OCI-LY3 (cell line): Measurements from ENCODE around the gene ZMIZ1.

Experiments
- H2AFZ ChIP-seq: fragments of 200-600, 300-600 bp; shearing (Covaris generic); 2 replicates; pipeline ENCODE4 v1.6.0; 2014; ENCODE audit warnings: antibody characterized with exemption, low read depth, low read length
- H3K27ac ChIP-seq: fragments of 200-600, 300-600 bp; sonication (generic); 2 replicates; pipeline ENCODE4 v1.5.1; 2014; ENCODE audit warnings: mild to moderate bottlenecking, low read length, moderate library complexity, mixed read lengths
- H3K27me3 ChIP-seq: fragments of 200-600, 300-600 bp; sonication (generic); 2 replicates; pipeline ENCODE4 v1.6.1; 2014; ENCODE audit warnings: low read depth, low read length, mixed read lengths
- H3K36me3 ChIP-seq: fragments of 200-600, 300-600 bp; sonication (generic); replicated peaks from 2 replicates; pipeline ENCODE3; 2014; ENCODE audit warnings: low read depth, low read length, mixed read lengths
- H3K4me1 ChIP-seq: fragments of 300-600, 200-600 bp; sonication (generic); 2 replicates; pipeline ENCODE4 v1.6.1; 2014; ENCODE audit warnings: low read length, mixed read lengths
- H3K4me2 ChIP-seq: fragments of 200-600, 300-600 bp; sonication (generic); 2 replicates; pipeline ENCODE4 v1.6.1; 2014; ENCODE audit warnings: low read length, mixed read lengths
- H3K4me3 ChIP-seq: fragments of 300-600, 200-600 bp; sonication (generic); 2 replicates; pipeline ENCODE4 v1.5.1; 2014; ENCODE audit warnings: antibody characterized with exemption, mild to moderate bottlenecking, low read length, moderate library complexity
- H3K79me2 ChIP-seq: fragments of 300-600, 200-600 bp; shearing (Covaris generic); 2 replicates; pipeline ENCODE4 v1.6.1; 2014; ENCODE audit warnings: mild to moderate bottlenecking, low read length, mixed read lengths
- H3K9ac ChIP-seq: fragments of 300-600, 200-600 bp; shearing (Covaris generic); 2 replicates; pipeline ENCODE4 v1.6.0; 2014; ENCODE audit warnings: mild to moderate bottlenecking, low read length, moderate library complexity
- H3K9me3 ChIP-seq: fragments of 200-600, 300-600 bp; shearing (Covaris generic); 2 replicates; pipeline ENCODE4 v1.6.1; 2014; ENCODE audit warnings: low read length, mixed read lengths; ENCODE audit not compliant: insufficient read depth
- H4K20me1 ChIP-seq: fragments of 200-600, 300-600 bp; sonication (generic); 2 replicates; pipeline ENCODE4 v1.6.1; 2016; ENCODE audit warnings: low read length, mixed read lengths; ENCODE audit not compliant: insufficient read depth
- EZH2phosphoT487 ChIP-seq: fragments of 200-600 bp; shearing (Covaris generic); IDR thresholded peaks from 2 replicates; pipeline ENCODE4 v1.6.1; 2018; ENCODE audit warnings: antibody characterized with exemption, mixed run types, low read depth
- TF ChIP-seq, protein P1 (sequence below): fragments of 200-600, 300-600 bp; sonication (generic); IDR thresholded peaks from 2 replicates; pipeline ENCODE4 v1.5.1; 2014; ENCODE audit warnings: antibody characterized with exemption, low read length, low read depth

The ZMIZ1 gene

DNA sequence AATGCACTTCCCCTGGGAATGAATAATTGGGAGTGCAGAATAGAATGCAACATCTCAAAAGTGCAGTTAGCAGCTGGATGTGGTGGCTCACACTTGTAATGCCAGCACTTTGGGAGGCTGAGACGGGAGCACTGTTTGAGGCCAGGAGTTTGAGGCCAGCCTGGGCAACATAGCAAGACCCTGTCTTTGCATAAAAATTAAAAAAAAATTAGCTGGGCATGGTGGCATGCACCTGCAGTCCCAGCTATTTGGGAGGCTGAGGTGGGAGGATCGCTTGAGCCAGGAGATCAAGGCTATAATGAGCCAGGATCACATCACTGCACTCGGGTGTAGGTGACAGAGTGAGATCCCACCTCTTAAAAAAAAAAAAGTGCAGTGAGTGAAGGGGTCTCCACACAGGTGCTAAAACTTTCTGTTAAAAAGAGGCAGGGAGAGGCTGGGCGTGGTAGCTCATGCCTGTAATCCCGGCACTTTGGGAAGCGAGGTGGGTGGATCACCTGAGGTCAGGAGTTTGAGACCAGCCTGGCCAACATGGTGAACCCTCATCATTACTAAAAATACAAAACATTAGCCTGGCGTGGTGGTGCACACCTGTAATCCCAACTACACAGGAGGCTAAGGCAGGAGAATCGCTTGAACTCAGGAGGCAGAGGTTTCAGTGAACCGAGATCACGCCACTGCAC lies 13.5 kb upstream of the ZMIZ1 start:
- H4K20me1 ChIP-seq = no peaks in the 10 kb centered on the region
- no peaks in the 10 kb centered on the region for H3K79me2 ChIP-seq
- H2AFZ ChIP-seq = no peak overlapping the region
- H3K4me1 ChIP-seq = no peaks in the 10 kb centered on the region
- no peaks in the 10 kb centered on the region for H3K36me3 ChIP-seq
- TF ChIP-seq, protein P1, sequence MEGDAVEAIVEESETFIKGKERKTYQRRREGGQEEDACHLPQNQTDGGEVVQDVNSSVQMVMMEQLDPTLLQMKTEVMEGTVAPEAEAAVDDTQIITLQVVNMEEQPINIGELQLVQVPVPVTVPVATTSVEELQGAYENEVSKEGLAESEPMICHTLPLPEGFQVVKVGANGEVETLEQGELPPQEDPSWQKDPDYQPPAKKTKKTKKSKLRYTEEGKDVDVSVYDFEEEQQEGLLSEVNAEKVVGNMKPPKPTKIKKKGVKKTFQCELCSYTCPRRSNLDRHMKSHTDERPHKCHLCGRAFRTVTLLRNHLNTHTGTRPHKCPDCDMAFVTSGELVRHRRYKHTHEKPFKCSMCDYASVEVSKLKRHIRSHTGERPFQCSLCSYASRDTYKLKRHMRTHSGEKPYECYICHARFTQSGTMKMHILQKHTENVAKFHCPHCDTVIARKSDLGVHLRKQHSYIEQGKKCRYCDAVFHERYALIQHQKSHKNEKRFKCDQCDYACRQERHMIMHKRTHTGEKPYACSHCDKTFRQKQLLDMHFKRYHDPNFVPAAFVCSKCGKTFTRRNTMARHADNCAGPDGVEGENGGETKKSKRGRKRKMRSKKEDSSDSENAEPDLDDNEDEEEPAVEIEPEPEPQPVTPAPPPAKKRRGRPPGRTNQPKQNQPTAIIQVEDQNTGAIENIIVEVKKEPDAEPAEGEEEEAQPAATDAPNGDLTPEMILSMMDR = no peak
- no peak for TF ChIP-seq EZH2phosphoT487
- no peak overlapping the region for H3K4me2 ChIP-seq
- H3K4me3 ChIP-seq = no peak overlapping the region
- no peak overlapping the region for H3K9ac ChIP-seq
- peaks cover 11% of the 10 kb centered on the region for H3K27me3 ChIP-seq
- no peak overlapping the region for H3K27ac ChIP-seq
- H3K9me3 ChIP-seq = no peaks in the 10 kb centered on the region

DNA sequence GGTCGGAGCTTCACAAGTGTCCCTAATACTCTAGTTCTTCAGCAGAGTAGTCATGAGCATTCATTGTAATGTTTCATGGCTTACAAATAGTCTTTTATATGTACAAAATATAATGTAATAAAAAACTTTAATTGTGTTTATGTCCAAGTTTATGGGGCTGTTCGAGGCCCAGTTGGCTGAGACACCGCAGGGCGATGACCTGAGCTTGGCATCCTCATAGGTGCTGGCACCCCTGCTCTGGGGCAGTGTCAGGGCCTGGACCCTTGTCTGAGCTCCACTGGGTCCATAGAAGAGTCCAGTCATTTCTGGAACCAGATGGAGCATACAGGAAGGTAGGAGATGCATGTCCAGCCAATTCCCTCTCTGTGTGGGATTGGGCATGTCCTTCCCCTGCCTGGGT lies 12.9 kb upstream of the ZMIZ1 start:
- TF ChIP-seq, protein P1 = no peak
- TF ChIP-seq EZH2phosphoT487 = no peak
- no peak overlapping the region for H3K4me2 ChIP-seq
- no peak overlapping the region for H3K27ac ChIP-seq
- no peaks in the 10 kb centered on the region for H3K36me3 ChIP-seq
- no peak overlapping the region for H3K9ac ChIP-seq
- no peaks in the 10 kb centered on the region for H4K20me1 ChIP-seq
- no peak overlapping the region for H2AFZ ChIP-seq
- no peaks in the 10 kb centered on the region for H3K79me2 ChIP-seq
- no peak overlapping the region for H3K4me3 ChIP-seq
- no peaks in the 10 kb centered on the region for H3K9me3 ChIP-seq
- no peaks in the 10 kb centered on the region for H3K4me1 ChIP-seq
- H3K27me3 ChIP-seq = peaks cover 17% of the 10 kb centered on the region

DNA sequence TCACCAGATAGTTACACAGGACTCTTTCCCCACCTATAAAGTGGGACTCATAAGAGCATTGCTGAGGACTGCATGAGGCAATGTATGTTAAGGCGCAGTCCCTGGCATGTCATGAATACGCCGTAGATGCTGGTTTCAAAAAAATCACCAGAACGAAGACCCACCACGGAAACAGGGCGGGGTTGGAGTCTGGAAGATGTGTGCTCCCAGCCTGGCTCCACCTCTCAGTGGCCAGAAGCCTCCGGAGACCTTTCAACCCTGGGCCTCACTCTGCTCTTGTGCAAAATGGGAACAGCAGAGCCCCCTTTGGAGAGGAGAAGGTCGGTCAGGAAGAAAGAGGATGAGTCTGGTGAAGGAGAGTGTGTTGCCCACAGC lies 12.4 kb upstream of the ZMIZ1 start:
- Histone ChIP-seq H3K36me3 (no peaks in the 10 kb centered on the region), H3K9ac (no peak overlapping the region), H3K27me3 (peaks cover 18% of the 10 kb centered on the region), H4K20me1 (no peaks in the 10 kb centered on the region), H3K79me2 (no peaks in the 10 kb centered on the region), H2AFZ (no peak overlapping the region), H3K4me3 (no peak overlapping the region), H3K4me2 (no peak overlapping the region), H3K9me3 (no peaks in the 10 kb centered on the region), H3K4me1 (no peaks in the 10 kb centered on the region), H3K27ac (no peak overlapping the region)
- no peak for TF ChIP-seq EZH2phosphoT487
- TF ChIP-seq, protein P1 = no peak

DNA sequence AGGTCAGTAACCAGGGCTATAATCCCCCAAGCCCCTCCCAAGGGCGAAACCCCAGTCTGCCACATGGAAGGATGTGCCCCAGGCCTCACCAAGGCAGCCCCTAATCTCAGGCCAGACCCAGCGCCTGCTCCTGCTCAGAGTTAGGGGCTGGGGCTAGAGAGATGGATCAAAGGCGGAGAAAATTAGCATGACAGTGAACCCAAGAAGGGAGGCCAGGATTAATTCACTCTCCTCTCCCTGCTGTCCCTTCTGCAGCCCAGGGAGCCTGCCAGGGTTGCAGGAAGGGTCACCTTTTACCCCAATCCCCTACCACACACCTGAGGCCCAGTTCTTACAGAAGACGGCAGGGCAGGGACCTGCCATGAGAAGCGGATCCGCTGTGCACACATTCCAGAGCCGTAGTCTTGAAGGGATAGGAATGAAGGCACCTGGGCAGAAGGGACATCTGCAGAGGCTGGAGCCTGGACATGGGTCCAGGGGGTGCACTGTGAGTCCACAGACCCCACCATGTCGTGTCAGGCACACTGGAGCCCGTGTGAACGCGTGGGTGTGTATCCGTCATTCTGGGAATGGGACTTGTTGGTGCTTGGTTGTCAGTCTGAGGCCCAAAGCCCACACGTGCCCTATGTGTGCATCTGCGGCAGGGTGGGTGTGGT lies 11.9 kb upstream of the ZMIZ1 start:
- H3K9ac ChIP-seq = no peak overlapping the region
- H3K27ac ChIP-seq = no peak overlapping the region

More for the DNA sequence above, 11.9 kb upstream of the ZMIZ1 start:
- Histone ChIP-seq H2AFZ (no peak overlapping the region), H3K9me3 (no peaks in the 10 kb centered on the region), H3K4me3 (no peak overlapping the region), H4K20me1 (no peaks in the 10 kb centered on the region), H3K36me3 (no peaks in the 10 kb centered on the region), H3K79me2 (no peaks in the 10 kb centered on the region), H3K4me1 (no peaks in the 10 kb centered on the region), H3K4me2 (no peak overlapping the region), H3K27me3 (peaks cover 22% of the 10 kb centered on the region)
- TF ChIP-seq, protein P1 = no peak
- no peak for TF ChIP-seq EZH2phosphoT487
